IMR-90 (cell line): ENCODE measurements around the gene UNC13B. TPM values are rescaled to one million over a fixed set of nuclear protein-coding genes. Genes with fewer than 3 reads are reported as not detected.

ENCODE experiments used
- ATAC-seq: fragments of 200-7000 bp; cut with Tn5 transposase; 2 replicates; pipeline ENCODE4 v1.9.1; 2020; ENCODE audit warnings: low read depth, mild to moderate bottlenecking, moderate library complexity
- BruUV-seq: library from RNA; stranded (reverse); fragments of 400-500 nt; replicated peaks from 2 replicates; lab custom pipeline; 2021; lab: Mats Ljungman, UMichigan
- CTCF ChIA-PET: fragments of 300-600 bp; formaldehyde crosslinking; extraction: SDS; loops from one replicate; lab custom pipeline; 2021; ENCODE audit warnings: antibody characterized with exemption; lab: Yijun Ruan, JAX
- POLR2A ChIA-PET: fragments of 300-600 bp; sonication (Branson Sonifier 250); formaldehyde crosslinking; loops from one replicate; lab custom pipeline; 2022; ENCODE audit warnings: antibody characterized with exemption; ENCODE audit not compliant: unreplicated experiment; lab: Charles Lee
- DNase-seq: peaks from one replicate; pipeline ENCODE4 v3.0.0; 2013
- H2AFZ ChIP-seq: replicated peaks from 2 replicates; pipeline ENCODE3; 2013; ENCODE audit warnings: low read length, mild to moderate bottlenecking; ENCODE audit not compliant: poor library complexity
- H2AK5ac ChIP-seq: 2 replicates; pipeline ENCODE4 v1.6.1; 2013; ENCODE audit warnings: low read depth, low read length, inconsistent platforms
- H2AK9ac ChIP-seq: replicated peaks from 2 replicates; pipeline ENCODE3; 2013; ENCODE audit warnings: mild to moderate bottlenecking, low read depth, low read length, moderate library complexity; ENCODE audit not compliant: poor library complexity
- H2BK120ac ChIP-seq: 2 replicates; pipeline ENCODE4 v1.6.1; 2013; ENCODE audit warnings: low read depth, low read length, inconsistent platforms
- H2BK15ac ChIP-seq: 3 replicates; pipeline ENCODE4 v1.6.1; 2013; ENCODE audit warnings: low read depth, low read length, inconsistent platforms
- H2BK20ac ChIP-seq: 2 replicates; pipeline ENCODE4 v1.6.1; 2013; ENCODE audit warnings: low read depth, mild to moderate bottlenecking, inconsistent platforms, low read length, moderate library complexity
- H2BK5ac ChIP-seq: 2 replicates; pipeline ENCODE4 v1.6.1; 2013; ENCODE audit warnings: mild to moderate bottlenecking, low read depth, low read length, inconsistent platforms; ENCODE audit not compliant: poor library complexity, severe bottlenecking
- H3K14ac ChIP-seq: replicated peaks from 2 replicates; pipeline ENCODE4 v1.6.1; 2013; ENCODE audit warnings: low read depth, low read length, inconsistent platforms
- H3K18ac ChIP-seq: 2 replicates; pipeline ENCODE4 v1.6.1; 2013; ENCODE audit warnings: low read depth, low read length, control low read depth
- H3K23ac ChIP-seq: 2 replicates; pipeline ENCODE4 v1.6.1; 2013; ENCODE audit warnings: low read depth, low read length, inconsistent platforms
- H3K27ac ChIP-seq: 2 replicates; pipeline ENCODE4 v1.5.1; 2013; ENCODE audit warnings: mild to moderate bottlenecking, control low read depth, low read length; ENCODE audit not compliant: insufficient read depth
- H3K27me3 ChIP-seq: 2 replicates; pipeline ENCODE4 v1.6.1; 2013; ENCODE audit warnings: low read length; ENCODE audit not compliant: control insufficient read depth, insufficient read depth
- H3K36me3 ChIP-seq: 2 replicates; pipeline ENCODE4 v1.6.1; 2013; ENCODE audit warnings: low read length, mixed read lengths; ENCODE audit not compliant: control insufficient read depth, insufficient read depth
- H3K4ac ChIP-seq: 2 replicates; pipeline ENCODE4 v1.6.1; 2013; ENCODE audit warnings: low read depth, low read length, inconsistent platforms
- H3K4me1 ChIP-seq: 2 replicates; pipeline ENCODE4 v1.6.1; 2013; ENCODE audit warnings: low read length, mixed read lengths; ENCODE audit not compliant: control insufficient read depth, insufficient read depth
- H3K4me2 ChIP-seq: 2 replicates; pipeline ENCODE4 v1.6.1; 2013; ENCODE audit warnings: low read depth, mild to moderate bottlenecking, control low read depth, low read length, moderate library complexity
- H3K4me3 ChIP-seq: 2 replicates; pipeline ENCODE4 v1.5.1; 2013; ENCODE audit warnings: low read depth, mild to moderate bottlenecking, control low read depth, low read length, moderate library complexity; ENCODE audit not compliant: insufficient read depth
- H3K56ac ChIP-seq: 2 replicates; pipeline ENCODE4 v1.6.1; 2013; ENCODE audit warnings: low read length, inconsistent platforms; ENCODE audit not compliant: insufficient read depth; ENCODE audit errors: extremely low read depth
- H3K79me1 ChIP-seq, 2 experiments: 2 replicates each; pipeline ENCODE4 v1.6.1; 2013; ENCODE audit warnings: low read length in 2 of 2, inconsistent platforms in 1 of 2, low read depth in 1 of 2
- H3K9ac ChIP-seq: 2 replicates; pipeline ENCODE4 v1.6.1; 2013; ENCODE audit warnings: low read depth, low read length, control low read depth
- H3K9me1 ChIP-seq: 2 replicates; pipeline ENCODE4 v1.6.1; 2013; ENCODE audit warnings: low read length, inconsistent platforms; ENCODE audit not compliant: insufficient read depth
- H3K9me3 ChIP-seq: 2 replicates; pipeline ENCODE4 v1.6.1; 2013; ENCODE audit warnings: low read length; ENCODE audit not compliant: control insufficient read depth, insufficient read depth
- H4K20me1 ChIP-seq: 2 replicates; pipeline ENCODE4 v1.6.1; 2013; ENCODE audit warnings: low read length, inconsistent platforms; ENCODE audit not compliant: insufficient read depth
- H4K5ac ChIP-seq: 2 replicates; pipeline ENCODE4 v1.6.1; 2013; ENCODE audit warnings: mild to moderate bottlenecking, low read depth, low read length, control low read depth
- H4K8ac ChIP-seq, 2 experiments: 2 replicates each; pipeline ENCODE4 v1.6.1; 2013; ENCODE audit warnings: low read depth in 2 of 2, low read length in 2 of 2, control low read depth in 1 of 2, inconsistent platforms in 1 of 2
- H4K91ac ChIP-seq: 2 replicates; pipeline ENCODE4 v1.6.1; 2013; ENCODE audit warnings: low read depth, low read length, inconsistent platforms; ENCODE audit not compliant: insufficient read depth
- FOS ChIP-seq: fragments of 150-350 bp; IDR thresholded peaks from 2 replicates; pipeline ENCODE4 v1.6.1; 2016; ENCODE audit warnings: low read depth, low read length
- NFE2L2 ChIP-seq: fragments of 150-350 bp; IDR thresholded peaks from 2 replicates; pipeline ENCODE4 v1.6.1; 2016; ENCODE audit warnings: low read depth, mild to moderate bottlenecking, low read length
- POLR2A ChIP-seq: IDR thresholded peaks from 2 replicates; pipeline ENCODE4 v1.6.1; 2012; ENCODE audit warnings: mild to moderate bottlenecking, low read depth, low read length
- WGBS, 2 experiments: methylation state at CpG; one replicate each; pipeline versions ENCODE4 v1.1.5 to v1.1.7; 2013; ENCODE audit warnings: missing lambda C conversion rate in 2 of 2; ENCODE audit not compliant: insufficient read length in 1 of 2; ENCODE audit errors: extremely low coverage in 2 of 2; 5-methylcytosine and 5-hydroxymethylcytosine counted together
- dilution Hi-C: fragments of 300-500 bp; cut with HindIII; formaldehyde crosslinking; loops from one replicate; pipeline ENCODE4 v1.14.3; 2018; ENCODE audit warnings: low sequenced_read_pairs; ENCODE audit not compliant: unreplicated experiment
- in situ Hi-C: fragments of 300-500 bp; cut with MboI; formaldehyde crosslinking; loops from 3 replicates; pipeline ENCODE4 v1.14.3; 2019; ENCODE audit warnings: low sequenced_read_pairs, inconsistent platforms, mixed read lengths
- intact Hi-C: fragments of 100-400 bp; cut with micrococcal nuclease; formaldehyde crosslinking; loops from 2 replicates; pipeline ENCODE4 v1.10.0; 2022
- polyA plus RNA-seq, 3 experiments: library from polyadenylated mRNA; depleted of rRNA; stranded (reverse); fragments of >200 nt; gene quantifications; 2 replicates each; pipeline ENCODE4 v1.2.3, GENCODE V29; 2012; ENCODE audit warnings: low replicate concordance in 1 of 3
- total RNA-seq: library from RNA; depleted of rRNA; stranded (reverse); fragments of >200 nt; gene quantifications from 2 replicates; pipeline ENCODE4 v1.2.3, GENCODE V29; 2012

UNC13B gene
- total and polyA plus RNA-seq, 2 of the 4 experiments (the other 2 are of a cell fraction): 7.5 to 14.3 TPM

- POLR2A ChIA-PET: interaction anchor here (0.5 kb wide), 1 partner anchor 496 kb away, joined by 4 read pairs; no protein-coding TSS in a partner anchor
Measured at GRCh38 chr9:35112257-35113020, 49.4 kb upstream of the UNC13B start.

More at GRCh38 chr9:35112257-35113020, 49.4 kb upstream of the UNC13B start:
- Histone ChIP-seq H3K14ac (peak overlapping the region; percentile 82), H2AK9ac (peak overlapping the region; percentile 90), H2BK20ac (peak overlapping the region; percentile 75), H3K27ac (peak overlapping the region; percentile 85), H3K27me3 (no peaks in the 10 kb centered on the region), H3K4me1 (peaks cover 23% of the 10 kb centered on the region), H3K9ac (peak overlapping the region; percentile 55; the same call in 1 of the 2 replicates), H3K4me3 (no peak overlapping the region), H3K23ac (peak overlapping the region; percentile 56; the same call in 1 of the 2 replicates), H3K79me1 (peaks cover 25 to 60% of the 10 kb centered on the region in 2 experiments; a peak in 3 of 4 replicates), H3K4ac (peak overlapping the region; percentile 92), H2BK120ac (peak overlapping the region; percentile 89), H2AFZ (peak overlapping the region; percentile 75), H3K56ac (peak overlapping the region; percentile 84; the same call in 1 of the 2 replicates), H2AK5ac (peak overlapping the region; percentile 76), H3K9me3 (no peaks in the 10 kb centered on the region), H4K20me1 (peaks cover 17% of the 10 kb centered on the region; the same call in 1 of the 2 replicates), H2BK15ac (peak overlapping the region; percentile 76; the same call in 1 of the 3 replicates), H4K5ac (peak overlapping the region; percentile 63), H3K4me2 (peak overlapping the region; percentile 69), H4K91ac (peak overlapping the region; percentile 92), H3K18ac (peak overlapping the region; percentile 55; the same call in 1 of the 2 replicates), H3K9me1 (peaks cover 17% of the 10 kb centered on the region), H2BK5ac (peak overlapping the region; percentile 81), H4K8ac (peak overlapping the region; percentile 68 to 89), H3K36me3 (peaks cover 7% of the 10 kb centered on the region; the same call in 1 of the 2 replicates)
- WGBS, 2 experiments: no CpG with 5 or more reads among the region's 3 CpGs
- dilution Hi-C loops: no loop called here
- in situ Hi-C loops: no loop called here
- no TSS peak for BruUV-seq
- ATAC-seq (no peak), DNase-seq (peak; percentile 64)
- CTCF ChIA-PET: interaction anchor here (0.6 to 1.1 kb wide), 2 partner anchors 118 to 491 kb away, joined by 3 to 4 read pairs; no protein-coding TSS in a partner anchor
- intact Hi-C loops: no loop called here
- TF ChIP-seq NFE2L2: no peak
- peak; percentile 54 for TF ChIP-seq FOS
- peak; percentile 54; the same call in 1 of the 2 replicates for TF ChIP-seq POLR2A
